HG03159 (cell line): ENCODE results near the gene POLR1G.

ENCODE experiments used
- ATAC-seq: cut with Tn5 transposase; IDR thresholded peaks from one replicate; pipeline ENCODE4 v1.9.1; 2021; ENCODE audit warnings: mild to moderate bottlenecking, moderate library complexity; ENCODE audit not compliant: unreplicated experiment

The POLR1G gene

DNA sequence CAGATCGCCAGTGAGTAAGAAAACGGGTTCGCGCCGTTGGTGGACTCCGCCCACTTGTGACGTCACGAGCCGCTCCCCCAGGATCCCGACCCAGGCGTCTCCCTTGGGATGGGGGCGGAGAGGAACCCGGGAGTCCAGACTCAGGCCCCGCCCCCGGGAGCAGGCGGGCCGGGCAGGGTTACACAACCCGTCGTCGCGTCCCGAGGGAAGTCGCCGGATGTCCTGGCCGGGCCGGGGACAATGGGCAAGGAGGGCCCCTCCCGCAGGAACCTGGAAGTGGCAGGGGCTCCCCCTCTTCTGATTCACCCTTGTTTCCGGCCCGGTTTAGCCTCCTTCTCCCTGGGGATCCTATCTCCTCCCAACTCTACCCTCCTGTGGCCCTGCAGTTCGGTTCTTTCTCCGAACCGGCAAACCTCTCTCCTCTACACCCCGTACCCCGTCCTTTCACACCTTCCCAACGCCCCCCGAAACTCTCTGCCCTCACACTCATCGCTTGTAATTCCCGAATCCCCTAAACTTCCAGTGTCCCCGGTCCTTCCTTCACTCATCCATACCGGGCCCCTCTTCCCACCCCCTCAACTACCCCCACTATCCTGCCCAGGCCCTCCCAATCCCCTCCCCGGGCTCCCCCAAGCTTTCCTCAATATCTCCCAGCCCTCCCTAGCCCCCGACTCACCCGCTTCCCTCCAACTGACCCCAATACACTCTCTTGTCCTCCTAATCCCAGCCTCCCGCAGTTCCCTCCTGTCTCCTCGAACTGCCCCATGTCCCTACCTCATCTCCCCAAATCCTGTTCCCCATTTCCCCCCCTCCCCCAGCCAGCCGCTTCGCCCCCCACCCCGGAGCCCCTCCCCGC, 37.2 kb downstream of the POLR1G start:
- no peak for ATAC-seq

DNA sequence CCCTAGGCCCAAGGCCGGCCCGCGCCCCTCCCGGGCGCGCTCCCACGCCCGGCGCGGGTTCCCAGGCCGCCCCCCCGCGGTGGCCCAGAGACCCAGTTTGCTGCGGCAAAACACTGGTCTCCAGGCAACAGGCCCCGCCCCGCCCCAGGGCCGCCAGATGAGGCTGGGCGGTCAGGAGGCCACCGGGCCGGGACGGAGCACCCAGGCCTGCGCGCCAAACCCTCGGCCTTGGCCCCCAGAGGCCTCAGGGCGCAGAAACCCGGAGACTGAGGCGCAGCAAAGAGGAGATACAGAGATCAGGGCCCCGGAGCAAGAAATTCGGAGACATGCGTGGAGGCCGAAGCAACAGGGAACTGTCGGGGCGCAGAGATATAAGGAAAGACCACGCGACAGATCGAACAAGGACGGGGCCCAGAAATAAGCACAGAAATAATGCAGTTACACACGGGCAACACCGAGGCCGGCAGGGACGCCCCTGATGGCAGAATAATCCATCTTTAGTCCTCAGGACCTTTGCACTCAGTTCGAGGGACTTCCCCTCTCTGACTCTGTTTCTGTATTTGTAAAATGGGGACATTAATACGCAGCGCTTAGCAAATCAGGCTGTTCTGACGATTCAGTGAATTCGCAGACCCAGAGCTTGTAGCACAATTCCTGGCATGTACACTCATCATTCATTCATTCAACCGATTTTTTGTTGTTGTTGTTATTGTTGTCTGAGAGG, 38.0 kb downstream of the POLR1G start:
- peak; percentile 50 for ATAC-seq

DNA sequence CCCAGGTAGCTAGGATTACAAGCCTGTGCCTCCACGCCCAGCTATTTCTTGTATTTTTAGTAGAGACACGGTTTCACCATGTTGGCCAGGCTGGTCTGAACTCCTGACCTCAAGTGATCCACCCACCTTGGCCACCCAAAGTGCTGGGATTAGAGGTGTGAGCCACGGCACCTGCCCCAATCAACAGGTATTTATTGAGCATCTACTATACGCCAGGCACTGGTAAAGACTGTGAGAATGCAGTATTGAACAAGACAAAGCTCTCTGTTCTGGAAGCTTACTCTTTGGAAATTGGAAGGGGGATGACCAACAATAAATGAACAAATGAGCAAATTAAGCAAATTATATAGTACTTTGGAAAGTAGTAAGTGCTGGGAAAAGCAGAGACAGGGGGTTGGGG, 38.7 kb downstream of the POLR1G start:
- no peak for ATAC-seq

DNA sequence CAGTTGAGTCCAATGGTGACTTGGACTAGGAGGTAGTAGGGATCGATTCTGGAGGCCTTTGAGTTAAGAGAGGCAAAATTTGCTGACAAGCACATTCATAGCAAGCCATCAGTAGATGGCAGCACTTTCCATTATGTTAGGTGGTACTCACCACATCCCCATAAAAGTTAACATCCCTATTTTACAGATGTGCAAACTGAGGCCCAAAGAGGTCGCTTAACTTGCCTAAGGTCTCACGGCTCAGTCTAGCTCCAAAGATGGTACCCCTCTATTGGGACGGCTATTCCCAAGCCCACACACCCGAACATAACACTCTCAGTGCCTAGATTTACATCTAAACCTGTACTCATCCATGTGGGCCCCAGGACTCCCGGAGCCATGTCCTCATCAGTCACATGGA, 39.9 kb downstream of the POLR1G start:
- ATAC-seq: no peak

DNA sequence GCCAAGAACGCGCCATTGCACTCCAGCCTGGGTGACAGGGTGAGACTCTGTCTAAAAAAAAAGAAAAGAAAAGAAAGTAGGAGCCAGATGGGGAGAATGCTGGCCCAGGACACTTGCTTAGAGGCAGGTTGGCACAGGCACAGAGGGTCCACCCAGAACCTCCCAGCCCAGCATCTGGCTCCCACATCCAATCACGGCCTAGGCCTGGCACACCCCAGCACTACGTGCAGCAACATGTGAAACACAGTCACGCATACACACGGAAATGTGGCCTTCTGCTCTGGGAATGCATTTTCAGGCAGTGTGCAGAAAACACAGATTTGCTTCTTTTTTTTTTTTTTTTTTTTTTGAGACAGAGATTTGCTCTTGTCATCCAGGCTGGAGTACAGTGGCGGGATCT, 40.5 kb downstream of the POLR1G start:
- ATAC-seq: no peak

DNA sequence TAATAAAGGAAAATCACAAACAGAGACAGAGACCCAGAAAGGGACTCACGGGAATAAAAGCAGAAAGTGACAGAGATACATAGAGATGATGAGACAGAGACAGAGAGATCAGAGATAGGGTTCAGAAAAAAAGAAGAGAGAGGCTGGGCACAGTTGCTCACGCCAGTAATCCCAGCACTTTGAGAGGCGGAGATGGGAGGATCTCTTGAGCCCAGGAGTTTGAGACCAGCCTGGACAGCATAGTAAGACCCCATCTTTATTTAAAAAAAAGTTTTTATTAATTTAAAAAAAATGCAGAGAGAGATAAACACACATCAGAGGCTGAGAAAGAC, 41.9 kb downstream of the POLR1G start:
- ATAC-seq: no peak

DNA sequence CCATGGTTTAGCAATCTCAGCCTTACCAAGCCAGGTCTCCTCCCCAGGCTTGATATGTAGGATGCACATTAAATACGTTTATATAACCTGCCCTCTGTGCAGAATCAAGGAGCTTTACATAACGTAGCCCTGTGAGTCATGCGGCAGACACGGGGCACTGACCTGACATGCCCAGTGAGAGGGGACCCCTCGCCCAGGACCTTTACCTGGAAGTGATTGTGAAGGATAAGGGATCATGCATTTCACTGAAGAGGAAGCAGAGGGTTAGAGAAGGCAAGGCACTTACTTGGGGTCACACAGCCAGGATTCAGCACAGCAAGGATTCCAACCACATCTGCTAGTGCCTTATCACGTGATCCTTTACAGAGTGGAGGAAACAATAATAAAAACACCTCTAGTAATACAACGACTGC, 42.4 kb downstream of the POLR1G start:
- no peak for ATAC-seq

DNA sequence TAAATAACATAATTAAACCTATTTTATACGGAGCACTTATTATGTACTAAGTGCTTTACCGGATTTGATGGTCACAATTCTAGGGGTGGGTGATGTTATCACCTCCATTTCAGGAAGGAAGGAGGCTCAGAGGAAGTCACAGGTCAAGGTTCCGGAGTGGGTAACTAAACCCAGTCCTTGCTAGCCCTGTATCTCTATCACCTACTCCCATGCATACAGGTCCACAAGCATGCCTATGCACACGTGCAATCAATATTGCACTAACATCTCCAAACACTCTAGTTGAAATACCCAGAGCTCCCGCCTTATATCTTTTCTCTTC, 43.5 kb downstream of the POLR1G start:
- no peak for ATAC-seq

DNA sequence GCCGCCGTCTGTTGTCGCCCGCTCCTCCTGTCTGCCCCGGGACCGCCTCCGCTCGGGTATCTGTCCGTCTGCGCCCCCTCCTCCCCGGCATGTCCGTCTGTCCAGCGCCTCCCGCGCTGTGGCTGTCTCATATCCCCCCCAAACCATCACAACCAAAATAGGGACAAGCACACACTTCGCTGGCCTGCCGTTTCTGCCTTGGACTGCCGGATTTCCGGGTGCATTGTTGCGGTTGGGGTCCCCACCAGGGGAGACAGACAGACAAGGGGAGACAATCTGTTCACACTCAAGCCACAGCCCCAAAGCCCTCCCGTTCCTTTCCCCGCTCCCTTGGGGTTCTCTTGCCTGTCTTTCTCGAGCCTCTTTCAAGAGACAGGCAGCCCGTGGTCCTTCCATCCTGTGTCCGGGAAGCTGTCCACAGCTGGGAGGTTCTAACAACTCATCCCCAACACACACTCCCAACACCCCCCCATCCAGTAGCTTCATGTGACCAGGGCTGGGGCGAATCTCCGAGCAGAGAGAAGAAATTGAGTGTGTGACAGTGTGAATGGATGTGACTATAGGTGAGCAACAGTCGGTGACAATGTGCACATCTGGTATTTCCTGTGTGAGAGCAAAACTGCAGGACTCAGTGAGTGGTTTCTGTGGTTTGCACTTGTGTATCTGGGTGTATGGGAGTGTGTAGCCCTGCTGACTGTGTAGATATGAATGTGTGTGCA, 44.8 kb downstream of the POLR1G start:
- no peak for ATAC-seq

DNA sequence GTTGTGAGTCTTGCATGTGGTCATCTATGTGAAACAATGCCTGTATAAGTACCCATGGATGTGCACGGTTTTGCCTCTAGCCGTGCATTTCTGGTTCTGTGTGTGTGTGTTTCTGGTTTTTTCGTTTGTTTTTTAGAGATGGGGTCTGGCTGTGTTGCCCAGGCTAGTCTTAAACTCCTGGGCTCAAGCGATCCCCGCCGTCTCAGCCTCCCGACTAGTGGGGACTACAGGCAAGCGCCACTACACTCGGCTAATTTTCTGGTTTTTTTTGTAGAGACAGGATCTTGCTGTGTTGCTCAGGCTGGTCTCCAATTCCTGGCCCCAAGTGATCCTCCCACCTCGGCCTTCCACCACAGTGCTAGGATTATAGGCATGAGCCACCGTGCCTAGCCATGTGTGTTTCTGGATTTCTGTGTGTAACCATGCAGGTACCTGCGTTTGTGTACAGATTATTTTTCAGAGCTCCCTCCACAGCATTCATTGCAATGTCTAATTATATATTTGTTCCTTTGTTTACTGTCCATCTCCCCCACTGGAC, 45.5 kb downstream of the POLR1G start:
- no peak for ATAC-seq

DNA sequence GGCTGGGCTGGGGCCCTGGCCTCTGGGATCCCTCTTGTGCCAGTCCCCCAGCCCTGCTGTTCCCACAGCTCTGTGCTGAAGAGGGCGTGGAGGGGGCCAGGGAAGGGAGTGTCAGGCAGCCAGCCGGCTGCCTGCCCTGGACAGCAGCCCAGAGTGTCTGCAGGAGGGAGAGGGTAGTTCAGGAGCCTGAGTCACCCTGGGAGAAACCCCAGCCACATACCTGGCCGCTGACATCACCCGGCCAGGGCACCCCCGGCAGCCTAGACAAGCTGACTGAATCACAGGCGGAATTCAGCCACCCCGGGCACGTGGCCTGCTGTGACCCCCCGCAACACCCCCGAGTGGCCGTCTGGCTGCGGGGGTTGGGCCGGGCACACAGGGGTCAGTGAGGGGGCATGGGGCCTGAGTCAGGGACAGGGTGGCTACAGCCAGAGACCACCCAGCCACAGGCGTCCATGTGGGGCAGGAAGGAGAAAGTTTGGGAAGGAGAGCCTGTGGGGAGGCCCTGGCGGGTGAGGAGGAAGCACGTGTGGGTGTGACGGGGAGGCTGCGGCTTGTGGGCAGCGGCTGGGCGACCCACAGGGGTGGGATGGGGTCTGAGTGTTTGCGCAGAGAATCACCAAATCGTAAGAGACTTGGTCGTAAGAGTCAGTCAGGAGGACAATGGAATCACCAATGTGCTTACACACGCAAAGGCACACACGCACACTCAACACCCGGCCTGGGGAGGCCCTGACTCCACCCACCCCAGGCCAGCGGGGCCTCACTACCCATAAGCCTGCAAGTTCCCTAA, 49.5 kb downstream of the POLR1G start:
- ATAC-seq: no peak

DNA sequence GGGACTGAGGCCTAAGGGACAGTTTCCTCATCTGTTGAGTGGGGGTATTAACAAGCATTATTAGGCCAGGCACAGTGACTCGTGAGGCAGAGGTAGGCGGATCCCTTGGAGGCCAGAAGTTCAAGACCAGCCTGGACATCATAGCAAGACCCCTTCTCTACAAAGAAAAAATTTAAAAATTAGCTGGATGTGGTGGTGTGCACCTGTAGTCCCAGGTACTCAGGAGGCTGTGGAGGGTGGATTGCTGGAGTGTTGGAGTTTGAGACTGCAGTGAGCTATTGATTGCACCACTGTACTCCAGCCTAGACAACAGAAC, 50.0 kb downstream of the POLR1G start:
- ATAC-seq: no peak

DNA sequence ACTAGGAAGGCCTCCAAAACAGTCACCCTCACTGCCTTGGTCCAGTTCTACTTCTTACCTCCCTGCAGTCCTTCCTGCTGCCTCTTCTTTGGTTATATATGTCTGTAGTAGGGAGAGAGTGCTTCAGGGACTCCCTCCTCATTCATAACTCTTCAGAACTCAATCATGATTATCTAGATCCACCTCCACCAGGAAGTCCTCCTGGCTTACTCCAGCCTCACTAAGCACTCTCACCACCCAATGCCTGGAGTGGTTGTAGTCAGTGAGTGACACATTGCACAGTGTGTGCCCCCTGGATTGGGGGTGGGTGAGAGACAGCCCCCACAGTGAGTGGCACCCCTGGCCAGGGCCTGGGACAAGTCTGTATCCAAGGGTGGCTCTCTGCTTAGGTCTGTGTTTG, 51.3 kb downstream of the POLR1G start:
- ATAC-seq: no peak
